GM23338 (cell line): ENCODE measurements around the gene SORBS1. TPM values are rescaled to one million over a fixed set of nuclear protein-coding genes. Genes with fewer than 3 reads are reported as not detected.

Source experiments
- ATAC-seq: fragments of 200-7000 bp; cut with Tn5 transposase; 3 replicates; pipeline ENCODE4 v1.9.1; 2020
- DNase-seq: peaks from one replicate; pipeline ENCODE4 v3.0.0-alpha.2; 2015; ENCODE audit warnings: low spot score
- H2AFZ ChIP-seq: fragments of 200-600 bp; sonication (generic); 2 replicates; pipeline ENCODE4 v1.8.0; 2016; ENCODE audit warnings: antibody characterized with exemption, mild to moderate bottlenecking, moderate library complexity
- H3F3A ChIP-seq: fragments of 200-600 bp; sonication (generic); replicated peaks from 2 replicates; pipeline ENCODE4 v1.8.0; 2017; ENCODE audit warnings: antibody characterized with exemption, mixed run types, low read depth
- H3K27ac ChIP-seq: fragments of 200-600 bp; sonication (generic); 2 replicates; pipeline ENCODE4 v1.6.1; 2016; ENCODE audit warnings: low read depth
- H3K27me3 ChIP-seq: fragments of 200-600 bp; sonication (generic); 2 replicates; pipeline ENCODE4 v1.8.0; 2016; ENCODE audit warnings: mild to moderate bottlenecking, mixed run types, moderate library complexity; ENCODE audit not compliant: insufficient read depth
- H3K36me3 ChIP-seq: fragments of 200-600 bp; sonication (generic); 2 replicates; pipeline ENCODE4 v1.8.0; 2016; ENCODE audit warnings: mild to moderate bottlenecking; ENCODE audit not compliant: insufficient read depth
- H3K4me1 ChIP-seq: fragments of 200-600 bp; sonication (generic); 2 replicates; pipeline ENCODE4 v1.8.0; 2016; ENCODE audit warnings: mild to moderate bottlenecking, moderate library complexity; ENCODE audit not compliant: insufficient read depth
- H3K4me2 ChIP-seq: fragments of 200-600 bp; sonication (generic); 2 replicates; pipeline ENCODE4 v1.7.1; 2017; ENCODE audit warnings: mixed run types
- H3K4me3 ChIP-seq: fragments of 200-600 bp; sonication (generic); 2 replicates; pipeline ENCODE4 v1.6.1; 2016; ENCODE audit warnings: mixed run types
- H3K79me2 ChIP-seq: fragments of 200-600 bp; sonication (generic); replicated peaks from 2 replicates; pipeline ENCODE4 v1.8.0; 2017; ENCODE audit warnings: mild to moderate bottlenecking; ENCODE audit not compliant: insufficient read depth
- H3K9me2 ChIP-seq: fragments of 200-600 bp; sonication (generic); 2 replicates; pipeline ENCODE4 v1.8.0; 2017; ENCODE audit not compliant: insufficient read depth
- H4K20me1 ChIP-seq: fragments of 200-600 bp; sonication (generic); replicated peaks from 2 replicates; pipeline ENCODE4 v1.8.0; 2017; ENCODE audit warnings: mild to moderate bottlenecking; ENCODE audit not compliant: insufficient read depth
- H3K27ac Mint-ChIP-seq: 2 replicates; pipeline ENCODE4 v1.8.0; 2020; ENCODE audit warnings: inconsistent platforms, mild to moderate bottlenecking, moderate library complexity, mixed read lengths
- H3K27me3 Mint-ChIP-seq: 3 replicates; pipeline ENCODE4 v1.8.0; 2022; ENCODE audit warnings: low read depth, mild to moderate bottlenecking, moderate library complexity, mixed read lengths, inconsistent platforms; ENCODE audit not compliant: insufficient read depth, poor library complexity
- H3K36me3 Mint-ChIP-seq: 3 replicates; pipeline ENCODE4 v1.8.0; 2021; ENCODE audit warnings: low read depth, mild to moderate bottlenecking, inconsistent platforms, moderate library complexity, mixed read lengths
- H3K4me1 Mint-ChIP-seq: 3 replicates; pipeline ENCODE4 v1.8.0; 2020; ENCODE audit warnings: mild to moderate bottlenecking, inconsistent platforms, mixed read lengths
- H3K4me3 Mint-ChIP-seq: 3 replicates; pipeline ENCODE4 v1.8.0; 2021; ENCODE audit warnings: moderate library complexity, mild to moderate bottlenecking, inconsistent platforms, mixed read lengths
- H3K9me3 Mint-ChIP-seq: 3 replicates; pipeline ENCODE4 v1.8.0; 2020; ENCODE audit warnings: moderate library complexity, mild to moderate bottlenecking, inconsistent platforms, mixed read lengths
- EZH2 ChIP-seq: fragments of 200-600 bp; sonication (generic); IDR thresholded peaks from one replicate; pipeline ENCODE4 v1.8.0; 2017; ENCODE audit warnings: antibody characterized with exemption, mild to moderate bottlenecking, low read depth; ENCODE audit not compliant: unreplicated experiment
- EZH2phosphoT487 ChIP-seq: fragments of 200-600 bp; sonication (generic); IDR thresholded peaks from one replicate; pipeline ENCODE4 v1.8.1; 2018; ENCODE audit warnings: antibody characterized with exemption; ENCODE audit not compliant: unreplicated experiment
- JUNB ChIP-seq: IDR thresholded peaks from one replicate; pipeline ENCODE4 v1.6.1; 2016; ENCODE audit warnings: antibody characterized with exemption; ENCODE audit not compliant: unreplicated experiment
- NANOG ChIP-seq: IDR thresholded peaks from 2 replicates; pipeline ENCODE4 v1.6.1; 2016; ENCODE audit warnings: antibody characterized with exemption, borderline replicate concordance
- POLR2AphosphoS5 ChIP-seq: IDR thresholded peaks from 2 replicates; pipeline ENCODE4 v1.6.1; 2016; ENCODE audit warnings: antibody characterized with exemption, low read depth
- STAT1 ChIP-seq: IDR thresholded peaks from one replicate; pipeline ENCODE4 v1.6.1; 2016; ENCODE audit warnings: antibody characterized with exemption; ENCODE audit not compliant: unreplicated experiment
- ZNF114 ChIP-seq: fragments of 250-450 bp; sonication (Bioruptor Pico); IDR thresholded peaks from 2 replicates; pipeline ENCODE4 v1.5.0; 2020; ENCODE audit warnings: mild to moderate bottlenecking, moderate library complexity
- ZNF462 ChIP-seq: fragments of 250-450 bp; sonication (Bioruptor Pico); IDR thresholded peaks from 2 replicates; pipeline ENCODE4 v1.5.0; 2020; ENCODE audit warnings: mild to moderate bottlenecking, moderate library complexity
- polyA plus RNA-seq: library from polyadenylated mRNA; unstranded; fragments of >200 nt; fragmentation: Nextera tagmentation; extraction: Ambion mirVana; gene quantifications from 2 replicates; pipeline ENCODE4 v1.2.1, GENCODE V29; 2016
- total RNA-seq: library from RNA; depleted of rRNA; stranded (reverse); fragments of >200 nt; shearing (Covaris generic); gene quantifications from 2 replicates; pipeline ENCODE4 v1.2.3, GENCODE V29; 2014
- TF ChIP-seq, protein P1 (sequence below): IDR thresholded peaks from 2 replicates; pipeline ENCODE4 v1.6.1; 2016; ENCODE audit warnings: antibody characterized with exemption
- TF ChIP-seq, protein P2 (sequence below), 2 experiments: fragments of 200-600 bp in 1 of 2; sonication (generic) in 1 of 2; conservative IDR thresholded peaks; 2 replicates each; pipeline versions ENCODE4 v1.5.1 to v1.6.1; 2016 to 2017; ENCODE audit warnings: antibody characterized with exemption in 2 of 2, low read depth in 2 of 2, mild to moderate bottlenecking in 2 of 2, moderate library complexity in 1 of 2
- TF ChIP-seq, protein P3 (sequence below): IDR thresholded peaks from one replicate; pipeline ENCODE4 v1.6.1; 2018; ENCODE audit warnings: antibody characterized with exemption; ENCODE audit not compliant: unreplicated experiment

Gene SORBS1
- total and polyA plus RNA-seq, 2 experiments from 2014 or later, result 47.7 to 51.5 TPM

- no peak for TF ChIP-seq ZNF462 (CRISPR knock-in tag)
- TF ChIP-seq ZNF114 (CRISPR knock-in tag), result no peak
Measured at GRCh38 chr10:95400787-95401186, 160.4 kb downstream of the SORBS1 start (continued).

DNA sequence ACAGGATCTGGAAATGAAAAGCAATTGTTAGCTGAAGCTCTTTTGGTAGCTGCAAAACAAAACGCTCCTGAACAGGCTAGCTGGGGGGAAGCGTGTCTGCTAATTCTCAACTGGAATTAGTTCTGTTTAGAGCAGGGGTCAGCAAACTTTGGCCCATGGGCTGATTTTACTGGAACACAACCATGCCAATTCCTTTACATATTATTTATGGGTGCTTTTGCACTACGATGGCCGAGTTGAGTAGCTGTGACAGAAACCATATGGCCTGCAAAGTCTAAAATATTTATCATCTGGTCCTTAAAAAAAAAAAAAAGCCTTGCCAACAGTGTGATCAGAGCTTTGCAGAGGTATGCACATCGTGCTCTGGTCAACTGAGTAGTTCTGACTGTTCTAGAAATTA, 162.0 kb downstream of the SORBS1 start:
- ATAC-seq (no peak), DNase-seq (no peak)
- Histone ChIP-seq H3K27me3 (no peaks in the 10 kb centered on the region), H3K36me3 (0 out of 2 replicates have a peak, but pooled peaks cover 9% of the 10 kb centered on the region), H3K79me2 (no peaks in the 10 kb centered on the region), H2AFZ (no peak overlapping the region), H3F3A (no peaks in the 10 kb centered on the region), H3K9me2 (no peaks in the 10 kb centered on the region), H3K4me1 (no peaks in the 10 kb centered on the region), H3K27ac (no peak overlapping the region), H4K20me1 (no peaks in the 10 kb centered on the region), H3K4me2 (no peak overlapping the region), H3K4me3 (no peak overlapping the region)
- H3K36me3 Mint-ChIP-seq, result peaks cover 27% of the 10 kb centered on the region
- no peak overlapping the region for H3K27ac Mint-ChIP-seq
- TF ChIP-seq, protein P1, sequence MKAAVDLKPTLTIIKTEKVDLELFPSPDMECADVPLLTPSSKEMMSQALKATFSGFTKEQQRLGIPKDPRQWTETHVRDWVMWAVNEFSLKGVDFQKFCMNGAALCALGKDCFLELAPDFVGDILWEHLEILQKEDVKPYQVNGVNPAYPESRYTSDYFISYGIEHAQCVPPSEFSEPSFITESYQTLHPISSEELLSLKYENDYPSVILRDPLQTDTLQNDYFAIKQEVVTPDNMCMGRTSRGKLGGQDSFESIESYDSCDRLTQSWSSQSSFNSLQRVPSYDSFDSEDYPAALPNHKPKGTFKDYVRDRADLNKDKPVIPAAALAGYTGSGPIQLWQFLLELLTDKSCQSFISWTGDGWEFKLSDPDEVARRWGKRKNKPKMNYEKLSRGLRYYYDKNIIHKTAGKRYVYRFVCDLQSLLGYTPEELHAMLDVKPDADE, result no peak
- no peak for TF ChIP-seq ZNF114 (CRISPR knock-in tag)
- TF ChIP-seq NANOG, result no peak
- no peak for TF ChIP-seq EZH2phosphoT487
- no peak for TF ChIP-seq EZH2
- no peak for TF ChIP-seq POLR2AphosphoS5
- TF ChIP-seq STAT1, result no peak
- TF ChIP-seq, protein P2, sequence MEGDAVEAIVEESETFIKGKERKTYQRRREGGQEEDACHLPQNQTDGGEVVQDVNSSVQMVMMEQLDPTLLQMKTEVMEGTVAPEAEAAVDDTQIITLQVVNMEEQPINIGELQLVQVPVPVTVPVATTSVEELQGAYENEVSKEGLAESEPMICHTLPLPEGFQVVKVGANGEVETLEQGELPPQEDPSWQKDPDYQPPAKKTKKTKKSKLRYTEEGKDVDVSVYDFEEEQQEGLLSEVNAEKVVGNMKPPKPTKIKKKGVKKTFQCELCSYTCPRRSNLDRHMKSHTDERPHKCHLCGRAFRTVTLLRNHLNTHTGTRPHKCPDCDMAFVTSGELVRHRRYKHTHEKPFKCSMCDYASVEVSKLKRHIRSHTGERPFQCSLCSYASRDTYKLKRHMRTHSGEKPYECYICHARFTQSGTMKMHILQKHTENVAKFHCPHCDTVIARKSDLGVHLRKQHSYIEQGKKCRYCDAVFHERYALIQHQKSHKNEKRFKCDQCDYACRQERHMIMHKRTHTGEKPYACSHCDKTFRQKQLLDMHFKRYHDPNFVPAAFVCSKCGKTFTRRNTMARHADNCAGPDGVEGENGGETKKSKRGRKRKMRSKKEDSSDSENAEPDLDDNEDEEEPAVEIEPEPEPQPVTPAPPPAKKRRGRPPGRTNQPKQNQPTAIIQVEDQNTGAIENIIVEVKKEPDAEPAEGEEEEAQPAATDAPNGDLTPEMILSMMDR (conservative IDR thresholded peaks at IDR 0.05; ENCODE audit: low read depth in 2 of 2), result no peak
- TF ChIP-seq, protein P3, sequence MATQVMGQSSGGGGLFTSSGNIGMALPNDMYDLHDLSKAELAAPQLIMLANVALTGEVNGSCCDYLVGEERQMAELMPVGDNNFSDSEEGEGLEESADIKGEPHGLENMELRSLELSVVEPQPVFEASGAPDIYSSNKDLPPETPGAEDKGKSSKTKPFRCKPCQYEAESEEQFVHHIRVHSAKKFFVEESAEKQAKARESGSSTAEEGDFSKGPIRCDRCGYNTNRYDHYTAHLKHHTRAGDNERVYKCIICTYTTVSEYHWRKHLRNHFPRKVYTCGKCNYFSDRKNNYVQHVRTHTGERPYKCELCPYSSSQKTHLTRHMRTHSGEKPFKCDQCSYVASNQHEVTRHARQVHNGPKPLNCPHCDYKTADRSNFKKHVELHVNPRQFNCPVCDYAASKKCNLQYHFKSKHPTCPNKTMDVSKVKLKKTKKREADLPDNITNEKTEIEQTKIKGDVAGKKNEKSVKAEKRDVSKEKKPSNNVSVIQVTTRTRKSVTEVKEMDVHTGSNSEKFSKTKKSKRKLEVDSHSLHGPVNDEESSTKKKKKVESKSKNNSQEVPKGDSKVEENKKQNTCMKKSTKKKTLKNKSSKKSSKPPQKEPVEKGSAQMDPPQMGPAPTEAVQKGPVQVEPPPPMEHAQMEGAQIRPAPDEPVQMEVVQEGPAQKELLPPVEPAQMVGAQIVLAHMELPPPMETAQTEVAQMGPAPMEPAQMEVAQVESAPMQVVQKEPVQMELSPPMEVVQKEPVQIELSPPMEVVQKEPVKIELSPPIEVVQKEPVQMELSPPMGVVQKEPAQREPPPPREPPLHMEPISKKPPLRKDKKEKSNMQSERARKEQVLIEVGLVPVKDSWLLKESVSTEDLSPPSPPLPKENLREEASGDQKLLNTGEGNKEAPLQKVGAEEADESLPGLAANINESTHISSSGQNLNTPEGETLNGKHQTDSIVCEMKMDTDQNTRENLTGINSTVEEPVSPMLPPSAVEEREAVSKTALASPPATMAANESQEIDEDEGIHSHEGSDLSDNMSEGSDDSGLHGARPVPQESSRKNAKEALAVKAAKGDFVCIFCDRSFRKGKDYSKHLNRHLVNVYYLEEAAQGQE, result no peak
- no peak for TF ChIP-seq JUNB
- peaks cover 7% of the 10 kb centered on the region; the same call in 2 of the 3 replicates for H3K4me1 Mint-ChIP-seq
- no peak overlapping the region for H3K4me3 Mint-ChIP-seq
- H3K9me3 Mint-ChIP-seq, result no peaks in the 10 kb centered on the region
- no peaks in the 10 kb centered on the region for H3K27me3 Mint-ChIP-seq
